IPS-18a (cell line): ENCODE data around the gene ZNF275.
"Not testable (repeated sequence)": the region's sequence is repeated elsewhere in the genome, so short reads cannot be mapped to it uniquely, and the experiment has no call there.

ENCODE experiments used
- H3K27ac ChIP-seq: one replicate; pipeline ENCODE4 v1.5.1; 2013; ENCODE audit warnings: low read length
- H3K27me3 ChIP-seq: one replicate; pipeline ENCODE4 v1.6.1; 2013; ENCODE audit warnings: mild to moderate bottlenecking, low read length; ENCODE audit not compliant: control insufficient read depth, insufficient read depth
- H3K36me3 ChIP-seq: one replicate; pipeline ENCODE4 v1.6.1; 2013; ENCODE audit warnings: low read depth, low read length; ENCODE audit not compliant: control insufficient read depth
- H3K4me1 ChIP-seq: one replicate; pipeline ENCODE4 v1.6.1; 2013; ENCODE audit warnings: low read depth, low read length; ENCODE audit not compliant: control insufficient read depth
- H3K4me3 ChIP-seq: one replicate; pipeline ENCODE4 v1.5.1; 2013; ENCODE audit warnings: low read length
- H3K9ac ChIP-seq: one replicate; pipeline ENCODE4 v1.6.1; 2013; ENCODE audit warnings: mild to moderate bottlenecking, low read length, moderate library complexity
- H3K9me3 ChIP-seq: one replicate; pipeline ENCODE4 v1.6.1; 2013; ENCODE audit warnings: low read depth, low read length; ENCODE audit not compliant: control insufficient read depth

The ZNF275 gene

GRCh38 chrX:153333821-153334653 lies at the start of gene ZNF275:
ZNF275 (plus strand) TSS chrX:153334153; CDS start chrX:153336680, 2,527 bp downstream.
- peaks cover 3% of the 10 kb centered on the region for H3K4me1 ChIP-seq
- H3K9me3 ChIP-seq: peaks cover 3% of the 10 kb centered on the region
- H3K4me3 ChIP-seq: peak within 1 kb of the TSS; percentile 64
- no peak within 1 kb of the TSS for H3K27ac ChIP-seq
- peak within 1 kb of the TSS; percentile 55 for H3K9ac ChIP-seq
- no peaks in the 10 kb centered on the region for H3K27me3 ChIP-seq
- H3K36me3 ChIP-seq: peaks cover 4% of the 10 kb centered on the region

GRCh38 chrX:153285678-153286077 lies 48.3 kb upstream of the ZNF275 start:
- not testable (repeated sequence) for H3K4me3 ChIP-seq, H3K36me3 ChIP-seq, H3K4me1 ChIP-seq, H3K9ac ChIP-seq, H3K27me3 ChIP-seq, H3K27ac ChIP-seq, H3K9me3 ChIP-seq

DNA sequence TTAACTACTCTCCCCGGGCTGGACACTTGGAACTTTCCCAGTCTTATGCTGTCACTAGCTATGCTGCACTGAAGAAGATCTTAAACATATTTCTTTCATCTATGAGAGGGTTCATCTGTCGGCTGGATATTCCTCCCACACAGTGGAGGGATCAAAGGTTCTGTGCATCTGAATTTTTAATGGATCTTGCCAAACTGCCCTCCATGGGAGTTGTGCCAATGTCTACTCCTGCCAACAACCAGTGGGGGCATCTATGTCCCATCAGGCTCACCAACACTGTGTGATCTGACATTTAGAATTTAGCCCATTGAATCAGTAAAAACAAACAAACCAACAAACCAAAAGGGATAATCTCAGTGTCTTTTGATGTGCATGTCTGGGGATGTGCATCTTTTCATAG lies 45.1 kb upstream of the ZNF275 start:
- not testable (repeated sequence) for H3K4me1 ChIP-seq, H3K9me3 ChIP-seq, H3K9ac ChIP-seq, H3K27me3 ChIP-seq, H3K27ac ChIP-seq, H3K4me3 ChIP-seq, H3K36me3 ChIP-seq

DNA sequence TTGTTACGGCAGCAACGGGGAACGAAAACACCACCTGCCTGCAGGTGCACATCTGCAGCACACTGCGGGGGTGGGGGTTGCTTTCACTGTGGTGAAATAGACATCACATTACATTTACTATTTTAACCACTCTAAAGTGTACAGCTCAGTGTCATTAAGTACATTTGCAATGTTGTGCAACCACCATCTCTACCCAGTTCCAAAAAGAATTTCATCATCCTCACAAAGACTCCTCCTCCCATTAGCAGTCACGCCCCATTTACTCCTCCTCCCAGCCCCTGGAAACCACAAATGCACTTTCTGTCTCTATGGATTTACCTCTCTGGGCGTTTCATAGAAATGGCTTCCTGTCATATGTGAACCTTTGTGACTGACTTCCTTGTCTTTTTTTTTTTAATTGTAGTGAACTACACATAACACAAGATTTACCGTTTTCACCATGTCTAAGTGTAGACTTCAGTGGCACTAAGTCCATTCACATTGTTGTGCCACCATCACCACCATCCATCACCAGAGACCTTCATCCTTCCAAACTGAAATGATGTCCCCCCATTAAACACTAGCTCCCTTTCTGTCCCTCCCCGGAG lies 40.4 kb upstream of the ZNF275 start:
- not testable (repeated sequence) for H3K36me3 ChIP-seq, H3K4me3 ChIP-seq, H3K4me1 ChIP-seq, H3K27ac ChIP-seq, H3K9me3 ChIP-seq, H3K27me3 ChIP-seq, H3K9ac ChIP-seq

GRCh38 chrX:153297376-153297775 lies 36.6 kb upstream of the ZNF275 start:
- H3K9ac ChIP-seq: no peak overlapping the region
- H3K9me3 ChIP-seq: peaks cover 4% of the 10 kb centered on the region
- H3K36me3 ChIP-seq: no peaks in the 10 kb centered on the region
- no peaks in the 10 kb centered on the region for H3K27me3 ChIP-seq
- H3K4me3 ChIP-seq: no peak overlapping the region
- no peaks in the 10 kb centered on the region for H3K4me1 ChIP-seq
- no peak overlapping the region for H3K27ac ChIP-seq

DNA sequence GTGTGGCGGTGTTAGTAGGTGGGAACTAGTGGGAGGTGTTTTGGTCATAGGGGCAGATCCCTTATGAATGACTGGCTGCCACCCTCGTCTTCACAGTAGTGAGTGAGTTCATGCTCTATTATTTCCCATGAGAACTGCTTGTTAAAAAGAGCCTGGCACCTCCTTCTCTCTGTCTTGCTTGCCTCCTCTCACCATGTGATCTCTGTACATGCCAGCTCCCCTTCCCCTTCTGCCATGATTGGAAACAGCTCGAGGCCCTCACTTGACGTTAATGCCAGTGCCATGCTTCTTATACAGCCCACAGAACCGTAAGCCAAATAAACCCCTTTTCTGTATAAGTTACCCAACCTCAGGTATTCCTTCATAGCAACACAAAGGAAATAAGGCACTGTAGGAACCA lies 34.1 kb upstream of the ZNF275 start:
- Histone ChIP-seq H3K4me1 (no peaks in the 10 kb centered on the region), H3K9me3 (peaks cover 17% of the 10 kb centered on the region), H3K4me3 (no peak overlapping the region), H3K27me3 (no peaks in the 10 kb centered on the region), H3K27ac (no peak overlapping the region), H3K9ac (no peak overlapping the region), H3K36me3 (no peaks in the 10 kb centered on the region)

- Histone ChIP-seq H3K27ac (no peak overlapping the region), H3K9ac (no peak overlapping the region), H3K9me3 (peaks cover 16% of the 10 kb centered on the region), H3K4me3 (no peak overlapping the region), H3K4me1 (no peaks in the 10 kb centered on the region), H3K27me3 (no peaks in the 10 kb centered on the region), H3K36me3 (no peaks in the 10 kb centered on the region)
Measured at GRCh38 chrX:153301746-153302145, 32.2 kb upstream of the ZNF275 start.

DNA sequence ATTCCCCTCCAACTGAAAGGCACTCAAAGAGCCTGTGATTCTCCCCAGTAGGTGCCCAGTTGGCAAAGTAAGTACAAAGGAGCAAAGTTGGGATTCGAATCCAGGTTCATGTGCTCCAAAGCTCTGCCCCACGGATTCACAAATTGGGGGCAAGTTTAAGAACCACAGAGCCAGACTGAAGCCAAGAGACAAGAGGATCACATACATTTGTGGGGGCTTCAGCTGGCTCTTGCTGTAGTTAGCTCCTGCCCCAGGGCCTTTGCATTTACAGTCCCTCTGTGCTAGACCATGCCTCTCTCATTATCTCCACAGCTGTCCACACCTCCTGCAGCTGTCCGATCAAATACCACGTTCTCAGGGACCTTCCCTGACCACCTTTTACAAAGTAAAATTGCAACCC lies 31.2 kb upstream of the ZNF275 start:
- Histone ChIP-seq H3K4me3 (no peak overlapping the region), H3K27me3 (no peaks in the 10 kb centered on the region), H3K9ac (no peak overlapping the region), H3K9me3 (peaks cover 16% of the 10 kb centered on the region), H3K27ac (no peak overlapping the region), H3K4me1 (no peaks in the 10 kb centered on the region), H3K36me3 (no peaks in the 10 kb centered on the region)

GRCh38 chrX:153303276-153304262 lies 30.4 kb upstream of the ZNF275 start:
- H3K36me3 ChIP-seq: no peaks in the 10 kb centered on the region
- H3K27me3 ChIP-seq: no peaks in the 10 kb centered on the region
- peaks cover 16% of the 10 kb centered on the region for H3K9me3 ChIP-seq
- no peak overlapping the region for H3K9ac ChIP-seq
- no peaks in the 10 kb centered on the region for H3K4me1 ChIP-seq
- no peak overlapping the region for H3K4me3 ChIP-seq
- H3K27ac ChIP-seq: no peak overlapping the region

DNA sequence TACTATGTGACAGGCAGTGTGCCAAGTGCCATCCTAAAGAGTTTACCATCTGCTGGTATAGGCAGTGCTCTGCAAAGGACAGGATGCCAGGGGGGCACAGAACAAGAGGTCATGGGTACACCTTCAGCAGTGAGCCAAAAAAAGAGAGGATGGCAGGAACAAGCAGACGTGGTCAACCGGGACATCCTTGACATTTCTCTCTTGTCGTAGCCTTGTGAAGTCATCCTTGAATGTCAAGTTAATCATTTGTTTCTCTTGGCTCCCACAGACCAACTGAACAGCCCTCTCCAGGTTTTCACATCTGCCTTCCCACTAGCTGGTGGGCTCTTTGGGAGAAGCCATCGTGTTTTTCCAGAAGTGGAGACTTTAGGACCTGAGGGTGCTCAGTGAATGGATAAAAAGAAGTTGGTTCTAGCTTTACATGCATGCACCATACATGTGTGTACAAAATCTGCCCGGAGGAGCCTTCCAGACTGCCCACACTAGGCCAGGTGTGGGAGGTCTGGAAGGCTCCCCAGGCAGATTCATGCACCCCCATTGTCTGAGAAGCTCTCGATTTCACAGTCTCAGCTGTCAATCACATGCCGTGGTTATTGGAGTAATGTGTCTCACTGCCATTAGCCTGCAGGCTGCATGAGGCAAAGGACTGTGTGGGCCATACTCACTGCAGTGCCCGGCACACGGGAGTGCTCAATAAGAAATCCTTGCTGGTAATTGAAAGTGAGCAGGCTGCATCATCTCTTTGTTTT lies 28.8 kb upstream of the ZNF275 start:
- Histone ChIP-seq H3K36me3 (no peaks in the 10 kb centered on the region), H3K27me3 (no peaks in the 10 kb centered on the region), H3K27ac (no peak overlapping the region), H3K4me3 (no peak overlapping the region), H3K9me3 (peaks cover 16% of the 10 kb centered on the region), H3K4me1 (no peaks in the 10 kb centered on the region), H3K9ac (no peak overlapping the region)

GRCh38 chrX:153305972-153306371 lies 28.0 kb upstream of the ZNF275 start:
- H3K36me3 ChIP-seq: no peaks in the 10 kb centered on the region
- H3K27me3 ChIP-seq: no peaks in the 10 kb centered on the region
- H3K9me3 ChIP-seq: peaks cover 16% of the 10 kb centered on the region
- H3K4me1 ChIP-seq: no peaks in the 10 kb centered on the region
- no peak overlapping the region for H3K27ac ChIP-seq
- no peak overlapping the region for H3K4me3 ChIP-seq
- H3K9ac ChIP-seq: no peak overlapping the region
